C4-2B (cell line): ENCODE results near the gene ZFP62.

Source experiments
- ZFX ChIP-seq: fragments of 450-650 bp; IDR thresholded peaks from 2 replicates; pipeline ENCODE4 v1.6.1; 2017
- TF ChIP-seq, protein P1 (sequence below): fragments of 450-650 bp; conservative IDR thresholded peaks from 2 replicates; pipeline ENCODE4 v1.5.1; 2017; ENCODE audit warnings: mild to moderate bottlenecking

GRCh38 chr5:180798193-180798592 lies 62.9 kb downstream of the ZFP62 start:
- TF ChIP-seq, protein P1, sequence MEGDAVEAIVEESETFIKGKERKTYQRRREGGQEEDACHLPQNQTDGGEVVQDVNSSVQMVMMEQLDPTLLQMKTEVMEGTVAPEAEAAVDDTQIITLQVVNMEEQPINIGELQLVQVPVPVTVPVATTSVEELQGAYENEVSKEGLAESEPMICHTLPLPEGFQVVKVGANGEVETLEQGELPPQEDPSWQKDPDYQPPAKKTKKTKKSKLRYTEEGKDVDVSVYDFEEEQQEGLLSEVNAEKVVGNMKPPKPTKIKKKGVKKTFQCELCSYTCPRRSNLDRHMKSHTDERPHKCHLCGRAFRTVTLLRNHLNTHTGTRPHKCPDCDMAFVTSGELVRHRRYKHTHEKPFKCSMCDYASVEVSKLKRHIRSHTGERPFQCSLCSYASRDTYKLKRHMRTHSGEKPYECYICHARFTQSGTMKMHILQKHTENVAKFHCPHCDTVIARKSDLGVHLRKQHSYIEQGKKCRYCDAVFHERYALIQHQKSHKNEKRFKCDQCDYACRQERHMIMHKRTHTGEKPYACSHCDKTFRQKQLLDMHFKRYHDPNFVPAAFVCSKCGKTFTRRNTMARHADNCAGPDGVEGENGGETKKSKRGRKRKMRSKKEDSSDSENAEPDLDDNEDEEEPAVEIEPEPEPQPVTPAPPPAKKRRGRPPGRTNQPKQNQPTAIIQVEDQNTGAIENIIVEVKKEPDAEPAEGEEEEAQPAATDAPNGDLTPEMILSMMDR: no peak
- TF ChIP-seq ZFX: no peak
